Activated CD4-positive, alpha-beta T cell treated with anti-CD3 and anti-CD28 coated beads for 1 hour (primary cell): ENCODE data around the gene NOD2.

Experiments used
- DNase-seq: peaks from one replicate; pipeline ENCODE4 v3.0.0-alpha.2; 2020

NOD2 gene

GRCh38 chr16:50695017-50696000 lies 1.9 kb downstream of the NOD2 start:
- DNase-seq: no peak

GRCh38 chr16:50696126-50696525 lies 2.7 kb downstream of the NOD2 start:
- DNase-seq: no peak

- DNase-seq: peak; percentile 30
These were observed 3.4 kb downstream of the NOD2 start for GRCh38 chr16:50696575-50697420.

- DNase-seq: no peak
These were observed 4.0 kb downstream of the NOD2 start for GRCh38 chr16:50697421-50697715.

GRCh38 chr16:50697881-50698767 lies 4.7 kb downstream of the NOD2 start:
- no peak for DNase-seq

- DNase-seq: no peak
These were observed 6.1 kb downstream of the NOD2 start for GRCh38 chr16:50699326-50700159.

GRCh38 chr16:50702725-50703124 lies 9.3 kb downstream of the NOD2 start:
- no peak for DNase-seq

- no peak for DNase-seq
These were observed 10.8 kb downstream of the NOD2 start for GRCh38 chr16:50704245-50704644.

- no peak for DNase-seq
These were observed 12.2 kb downstream of the NOD2 start for GRCh38 chr16:50705436-50706110.

GRCh38 chr16:50706250-50706649 lies 12.8 kb downstream of the NOD2 start:
- no peak for DNase-seq

- no peak for DNase-seq
These were observed 15.1 kb downstream of the NOD2 start for GRCh38 chr16:50708373-50709060.

- no peak for DNase-seq
These were observed 15.8 kb downstream of the NOD2 start for GRCh38 chr16:50709061-50709684.

GRCh38 chr16:50709980-50710379 lies 16.6 kb downstream of the NOD2 start:
- DNase-seq: no peak

- DNase-seq: no peak
These were observed 17.6 kb downstream of the NOD2 start for GRCh38 chr16:50711040-50711439.

GRCh38 chr16:50711862-50712559 lies 18.6 kb downstream of the NOD2 start:
- no peak for DNase-seq

- DNase-seq: no peak
These were observed 19.1 kb downstream of the NOD2 start for GRCh38 chr16:50712560-50712898.

GRCh38 chr16:50712956-50713355 lies 19.6 kb downstream of the NOD2 start:
- no peak for DNase-seq

GRCh38 chr16:50717091-50717490 lies 23.7 kb downstream of the NOD2 start:
- DNase-seq: no peak

- DNase-seq: no peak
These were observed 24.1 kb downstream of the NOD2 start for GRCh38 chr16:50717494-50717893.
